Transverse colon (tissue), 4 donors: ENCODE results near the gene BLOC1S5. TPM values are rescaled to one million over a fixed set of nuclear protein-coding genes. Genes with fewer than 3 reads are reported as not detected.

Experiments used
- DNase-seq: peaks from one replicate; pipeline ENCODE4 v3.0.0-alpha.2; 2019
- H3K27ac ChIP-seq, 4 donors: fragments of 200-600 bp; sonication (generic); 2 replicates each; pipeline ENCODE4 v1.5.1; 2016 to 2018; ENCODE audit warnings: inconsistent platforms in 4 of 4
- H3K27me3 ChIP-seq: fragments of 200-600 bp; sonication (generic); 2 replicates; pipeline ENCODE4 v1.5.1; 2017; ENCODE audit warnings: inconsistent platforms
- H3K36me3 ChIP-seq, 4 donors: fragments of 200-600 bp; sonication (generic); 2 replicates each; pipeline ENCODE4 v1.5.1; 2017 to 2019; ENCODE audit warnings: inconsistent platforms in 4 of 4
- H3K4me1 ChIP-seq, 4 donors: fragments of 200-600 bp; sonication (generic); 2 replicates each; pipeline ENCODE4 v1.5.1; 2017 to 2020; ENCODE audit warnings: inconsistent platforms in 4 of 4
- H3K4me3 ChIP-seq, 4 donors: fragments of 200-600 bp; sonication (generic); 1 replicate in 1 of 4; 2 replicates in 3 of 4; pipeline versions ENCODE4 v1.5.1 to v1.6.1; 2017 to 2019; ENCODE audit warnings: inconsistent platforms in 4 of 4
- H3K9me3 ChIP-seq, 2 donors: fragments of 200-600 bp; sonication (generic); 2 replicates each; pipeline ENCODE4 v1.5.1; 2017 to 2019; ENCODE audit warnings: inconsistent platforms in 2 of 2
- EP300 ChIP-seq: sonication (generic); formaldehyde crosslinking; IDR thresholded peaks from one replicate; pipeline ENCODE4 v1.6.1; 2017; ENCODE audit warnings: antibody characterized with exemption, low read depth
- POLR2A ChIP-seq: fragments of 450-650 bp; IDR thresholded peaks from one replicate; pipeline ENCODE4 v1.6.1; 2016; ENCODE audit warnings: antibody characterized with exemption, mild to moderate bottlenecking, moderate library complexity
- POLR2AphosphoS5 ChIP-seq, 3 donors: sonication (generic); formaldehyde crosslinking; IDR thresholded peaks; one replicate each; pipeline ENCODE4 v1.6.1; 2016; ENCODE audit warnings: antibody characterized with exemption in 3 of 3
- WGBS, 2 donors: methylation state at CpG; one replicate each; pipeline ENCODE4 v1.1.5; 2018; ENCODE audit warnings: low coverage in 1 of 2; 5-methylcytosine and 5-hydroxymethylcytosine counted together
- in situ Hi-C, 4 donors: fragments of 200-750 bp; cut with MboI; loops; one replicate each; pipeline versions ENCODE4 v1.15.0 to v1.15.1; 2017; ENCODE audit warnings: low sequenced_read_pairs in 3 of 4, low pct_ligation_motif_present in 1 of 4, low pct_unique_long_range_greater_than_20kb in 1 of 4
- intact Hi-C: fragments of 100-400 bp; cut with DNase I; formaldehyde crosslinking; loops from one replicate; pipeline ENCODE4 v1.15.1; 2023; ENCODE audit warnings: low total_unique reads
- total RNA-seq, 4 donors: library from RNA; depleted of rRNA; stranded (reverse); fragments of >200 nt; gene quantifications; one replicate each; pipeline ENCODE4 v1.1.0, GENCODE V29; 2016
- TF ChIP-seq, protein P1 (sequence below), 5 experiments: fragments of 200-600 bp in 3 of 5; fragments of 450-650 bp in 2 of 5; sonication (generic) in 3 of 5; IDR thresholded peaks; 1 replicate in 2 of 5; 2 replicates in 3 of 5; pipeline ENCODE4 v1.5.1; 2016 to 2017; ENCODE audit warnings: antibody characterized with exemption in 5 of 5, inconsistent platforms in 3 of 5, mild to moderate bottlenecking in 2 of 5, moderate library complexity in 1 of 5

BLOC1S5 gene
- total RNA-seq, 4 donors from 2014 or later: 2.0 to 12.7 (median 10.3) TPM

GRCh38 chr6:8074213-8074612, 10.0 kb upstream of the BLOC1S5 start:
- no peak for DNase-seq
- Histone ChIP-seq H3K9me3 (no peaks in the 10 kb centered on the region), H3K36me3 (no peaks in the 10 kb centered on the region), H3K27me3 (no peaks in the 10 kb centered on the region), H3K27ac (no peak overlapping the region), H3K4me3 (no peak overlapping the region), H3K4me1 (no peaks in the 10 kb centered on the region)
- intact Hi-C loops (no loop called here), in situ Hi-C loops (no loop called here)
- WGBS, 2 donors: 89 to 93% methylated on average over 3 to 4 of the region's 4 CpGs
- TF ChIP-seq EP300 (no peak), POLR2AphosphoS5 (IDR thresholded peaks at IDR 0.05) (no peak), POLR2A (no peak)
- TF ChIP-seq, protein P1, sequence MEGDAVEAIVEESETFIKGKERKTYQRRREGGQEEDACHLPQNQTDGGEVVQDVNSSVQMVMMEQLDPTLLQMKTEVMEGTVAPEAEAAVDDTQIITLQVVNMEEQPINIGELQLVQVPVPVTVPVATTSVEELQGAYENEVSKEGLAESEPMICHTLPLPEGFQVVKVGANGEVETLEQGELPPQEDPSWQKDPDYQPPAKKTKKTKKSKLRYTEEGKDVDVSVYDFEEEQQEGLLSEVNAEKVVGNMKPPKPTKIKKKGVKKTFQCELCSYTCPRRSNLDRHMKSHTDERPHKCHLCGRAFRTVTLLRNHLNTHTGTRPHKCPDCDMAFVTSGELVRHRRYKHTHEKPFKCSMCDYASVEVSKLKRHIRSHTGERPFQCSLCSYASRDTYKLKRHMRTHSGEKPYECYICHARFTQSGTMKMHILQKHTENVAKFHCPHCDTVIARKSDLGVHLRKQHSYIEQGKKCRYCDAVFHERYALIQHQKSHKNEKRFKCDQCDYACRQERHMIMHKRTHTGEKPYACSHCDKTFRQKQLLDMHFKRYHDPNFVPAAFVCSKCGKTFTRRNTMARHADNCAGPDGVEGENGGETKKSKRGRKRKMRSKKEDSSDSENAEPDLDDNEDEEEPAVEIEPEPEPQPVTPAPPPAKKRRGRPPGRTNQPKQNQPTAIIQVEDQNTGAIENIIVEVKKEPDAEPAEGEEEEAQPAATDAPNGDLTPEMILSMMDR (IDR thresholded peaks at IDR 0.05): no peak

- DNase-seq: no peak
- Histone ChIP-seq H3K4me1 (no peaks in the 10 kb centered on the region), H3K9me3 (no peaks in the 10 kb centered on the region), H3K36me3 (no peaks in the 10 kb centered on the region), H3K27me3 (no peaks in the 10 kb centered on the region), H3K27ac (no peak overlapping the region), H3K4me3 (no peak overlapping the region)
- in situ Hi-C loops: no loop called here
- intact Hi-C loops: no loop called here
- 80 to 84% methylated on average over 1 to 3 of the region's 3 CpGs for WGBS, 2 donors
- TF ChIP-seq POLR2AphosphoS5 (IDR thresholded peaks at IDR 0.05): no peak
- no peak for TF ChIP-seq EP300
- no peak for TF ChIP-seq POLR2A
- TF ChIP-seq, protein P1 (IDR thresholded peaks at IDR 0.05): no peak
Observed at GRCh38 chr6:8073758-8074157, 9.6 kb upstream of the BLOC1S5 start.

DNA sequence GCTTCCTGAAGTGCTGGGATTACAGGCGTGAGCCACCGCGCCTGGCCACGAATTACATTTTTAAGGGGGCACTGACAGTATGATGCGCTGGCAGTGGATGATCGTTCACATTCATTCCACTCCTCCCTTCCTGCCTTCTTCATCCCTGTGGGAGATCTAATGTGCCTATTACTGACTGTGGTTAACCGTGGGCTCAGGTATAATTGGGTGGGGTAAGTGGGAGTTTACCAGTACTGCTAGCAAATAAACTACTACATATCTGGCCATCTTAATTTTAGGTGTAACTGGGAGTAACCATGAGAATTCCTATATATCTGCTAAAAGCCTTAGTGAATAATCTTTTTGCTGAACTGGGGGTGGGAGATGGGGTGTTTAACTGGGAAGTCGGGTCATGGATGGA, 6.5 kb upstream of the BLOC1S5 start:
- WGBS, 2 donors: 91% methylated on average over 8 of the region's 8 CpGs; no CpG with 5 or more reads in 1 of the 2 donors
- Histone ChIP-seq H3K27me3 (no peaks in the 10 kb centered on the region), H3K27ac (no peak overlapping the region), H3K9me3 (no peaks in the 10 kb centered on the region), H3K4me1 (no peaks in the 10 kb centered on the region), H3K4me3 (no peak overlapping the region), H3K36me3 (no peaks in the 10 kb centered on the region)
- in situ Hi-C loops (no loop called here), intact Hi-C loops (no loop called here)
- DNase-seq: no peak
- TF ChIP-seq POLR2AphosphoS5 (IDR thresholded peaks at IDR 0.05) (no peak), POLR2A (no peak), EP300 (no peak)
- TF ChIP-seq, protein P1 (IDR thresholded peaks at IDR 0.05): no peak

DNA sequence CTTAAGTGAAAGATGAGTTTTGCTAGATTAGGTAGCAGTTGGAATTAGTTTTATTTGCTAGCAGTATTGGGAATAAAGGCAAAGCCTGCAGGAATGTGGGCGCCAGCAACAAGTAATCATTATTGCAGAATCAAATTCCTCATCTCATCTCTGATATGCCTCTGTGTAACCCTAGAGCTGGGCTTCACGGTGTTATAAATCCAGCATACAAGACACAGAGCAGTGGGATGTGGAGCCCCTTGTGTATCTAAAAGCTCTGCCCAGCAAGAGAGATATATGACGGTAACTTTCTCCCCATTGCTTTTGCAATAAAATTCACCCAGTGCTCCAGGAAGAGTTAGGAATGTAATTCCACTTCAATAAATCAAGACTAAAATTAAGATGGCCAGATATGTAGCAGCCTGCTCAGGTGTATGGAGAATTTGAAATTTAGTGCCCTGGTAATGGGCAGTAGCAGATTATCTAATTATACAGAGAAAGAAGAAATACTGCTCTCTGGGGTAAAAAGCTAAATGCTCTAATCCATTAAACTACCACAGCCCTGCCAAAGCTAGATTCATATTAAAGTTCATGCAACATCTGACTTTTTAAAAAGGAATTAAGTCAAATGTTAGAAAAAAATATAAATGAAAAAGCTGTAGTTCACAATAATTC, 5.6 kb upstream of the BLOC1S5 start:
- no peaks in the 10 kb centered on the region for H3K36me3 ChIP-seq
- TF ChIP-seq EP300 (no peak), POLR2A (no peak), POLR2AphosphoS5 (IDR thresholded peaks at IDR 0.05) (no peak)
- TF ChIP-seq, protein P1 (IDR thresholded peaks at IDR 0.05): no peak
- H3K4me3 ChIP-seq: no peak overlapping the region
- no peak for DNase-seq
- in situ Hi-C loops: no loop called here
- 68 to 70% methylated on average over 3 of the region's 3 CpGs for WGBS, 2 donors
- peaks cover 0 to 6% (median 5%) of the 10 kb centered on the region in 4 donors for H3K4me1 ChIP-seq
- no peaks in the 10 kb centered on the region for H3K27me3 ChIP-seq
- no peak overlapping the region for H3K27ac ChIP-seq
- intact Hi-C loops: no loop called here
- no peaks in the 10 kb centered on the region for H3K9me3 ChIP-seq
